Thyroid gland (tissue), 4 donors: ENCODE data around the gene HSPA8. TPM values are rescaled to one million over a fixed set of nuclear protein-coding genes. Genes with fewer than 3 reads are reported as not detected.

Experiments
- DNase-seq, 2 donors: peaks; one replicate each; pipeline ENCODE4 v3.0.0-alpha.2; 2019
- H3K27ac ChIP-seq, 3 donors: fragments of 200-600 bp; sonication (generic); 1 replicate in 2 of 3; 2 replicates in 1 of 3; pipeline ENCODE4 v1.5.1; 2016 to 2019; ENCODE audit warnings: mild to moderate bottlenecking in 1 of 3, moderate library complexity in 1 of 3
- H3K27me3 ChIP-seq: fragments of 200-600 bp; sonication (generic); one replicate; pipeline ENCODE4 v1.5.1; 2019
- H3K36me3 ChIP-seq, 2 donors: fragments of 200-600 bp; sonication (generic); one replicate each; pipeline ENCODE4 v1.5.1; 2016 to 2019
- H3K4me1 ChIP-seq, 2 donors: fragments of 200-600 bp; sonication (generic); one replicate each; pipeline ENCODE4 v1.5.1; 2017 to 2019
- H3K4me3 ChIP-seq, 3 donors: fragments of 200-600 bp; sonication (generic); replicated peaks in 1 of 3; 1 replicate in 2 of 3; 2 replicates in 1 of 3; pipeline ENCODE4 v1.5.1; 2016; ENCODE audit warnings: mild to moderate bottlenecking in 1 of 3
- H3K9me3 ChIP-seq: fragments of 200-600 bp; sonication (generic); one replicate; pipeline ENCODE4 v1.5.1; 2017
- CTCF ChIP-seq, 6 experiments: fragments of 200-600 bp in 3 of 6; fragments of 450-650 bp in 3 of 6; sonication (generic) in 3 of 6; IDR thresholded peaks; one replicate each; pipeline ENCODE4 v1.5.1; 2016 to 2019; ENCODE audit warnings: antibody characterized with exemption in 6 of 6, mild to moderate bottlenecking in 2 of 6, inconsistent platforms in 1 of 6, moderate library complexity in 1 of 6
- POLR2A ChIP-seq, 2 donors: fragments of 450-650 bp; IDR thresholded peaks; one replicate each; pipeline ENCODE4 v1.6.1; 2017; ENCODE audit warnings: antibody characterized with exemption in 2 of 2, mild to moderate bottlenecking in 2 of 2, moderate library complexity in 1 of 2
- WGBS, 2 donors: methylation state at CpG; one replicate each; pipeline ENCODE4 v1.1.5; 2017; 5-methylcytosine and 5-hydroxymethylcytosine counted together
- intact Hi-C: fragments of 100-400 bp; cut with DNase I; formaldehyde crosslinking; loops from one replicate; pipeline ENCODE4 v1.15.1; 2023
- small RNA-seq: library from RNA; depleted of rRNA; stranded (forward); fragments of <200 nt; gene quantifications from one replicate; pipeline ENCODE3, GENCODE V24; 2016
- total RNA-seq, 4 donors: library from RNA; depleted of rRNA; stranded (reverse); fragments of >200 nt; gene quantifications; one replicate each; pipeline ENCODE4 v1.2.3, GENCODE V29; 2016

The HSPA8 gene
- total RNA-seq, 4 donors from 2014 or later, result 641 to 1,030 (median 860) TPM

GRCh38 chr11:123011510-123011909 lies 50.4 kb downstream of the HSPA8 start:
- no peaks in the 10 kb centered on the region for H3K4me1 ChIP-seq
- no peaks in the 10 kb centered on the region for H3K27me3 ChIP-seq
- no peak overlapping the region for H3K27ac ChIP-seq
- no peaks in the 10 kb centered on the region for H3K36me3 ChIP-seq
- DNase-seq, result no peak
- TF ChIP-seq POLR2A (IDR thresholded peaks at IDR 0.05) (no peak), CTCF (IDR thresholded peaks at IDR 0.05) (no peak)
- H3K4me3 ChIP-seq, result no peak overlapping the region
- WGBS, 2 donors, result 70 to 73% methylated on average over 4 of the region's 4 CpGs
- intact Hi-C loops, result no loop called here
- no peaks in the 10 kb centered on the region for H3K9me3 ChIP-seq

Small RNA genes lying within 50 kb of the gene (small RNA-seq; reads per million reads assigned to genes)
- gene RPL31P47 (not detected), gene SNORD14C (not detected), gene SNORD14D (not detected), gene SNORD14E (142 reads per million, percentile 97 among the genes with 10 or more reads in this experiment)

Other genes starting within 250 kb of the HSPA8 start
- under 1 TPM in 1 of 4 donors, not detected in 3; 0.45 TPM for gene CRTAM, start 223.6 kb downstream of the HSPA8 start, total RNA-seq
- 10 to 100 TPM in 2 of 4 donors, 1 to 10 TPM in 2; 5.8 to 11.8 (median 8.9) TPM for gene JHY, start 179.4 kb downstream of the HSPA8 start, total RNA-seq
- not detected for gene BSX, start 80.3 kb downstream of the HSPA8 start, total RNA-seq
- gene CLMP, start 133.1 kb upstream of the HSPA8 start, total RNA-seq, result 10 to 100 TPM in 2 of 4 donors, 1 to 10 TPM in 2; 4.9 to 13.2 (median 9.3) TPM